Naive thymus-derived CD4-positive, alpha-beta T cell (primary cell): ENCODE measurements around the gene OTP. TPM values are rescaled to one million over a fixed set of nuclear protein-coding genes. Genes with fewer than 3 reads are reported as not detected.
"Not testable (repeated sequence)": the region's sequence is repeated elsewhere in the genome, so short reads cannot be mapped to it uniquely, and the experiment has no call there.

Source experiments
- ATAC-seq: fragments of 150-1000 bp; cut with Tn5 transposase; 2 replicates; pipeline ENCODE4 v1.10.0; 2021; ENCODE audit warnings: mild to moderate bottlenecking, moderate library complexity
- CTCF ChIA-PET: fragments of 350-600 bp; sonication (Branson Sonifier 250); formaldehyde crosslinking; loops from one replicate; lab custom pipeline; 2021; ENCODE audit warnings: antibody characterized with exemption; lab: Charles Lee
- POLR2A ChIA-PET: fragments of 350-600 bp; sonication (Branson Sonifier 250); formaldehyde crosslinking; loops from one replicate; lab custom pipeline; 2021; ENCODE audit warnings: antibody characterized with exemption, inconsistent platforms; lab: Charles Lee
- DNase-seq, 9 donors: peaks; one replicate each; pipeline versions ENCODE4 v3.0.0 to v3.0.0-alpha.2; 2020 to 2022; ENCODE audit warnings: mixed read lengths in 1 of 9
- H3K27ac ChIP-seq: one replicate; pipeline ENCODE4 v1.7.0; 2013; ENCODE audit warnings: mild to moderate bottlenecking, low read depth, low read length, moderate library complexity
- H3K27me3 ChIP-seq, 2 donors: one replicate each; pipeline ENCODE4 v1.7.0; 2013; ENCODE audit warnings: low read length in 2 of 2, mild to moderate bottlenecking in 2 of 2, moderate library complexity in 2 of 2; ENCODE audit not compliant: control insufficient read depth in 2 of 2, insufficient read depth in 2 of 2
- H3K36me3 ChIP-seq, 3 experiments: 1 replicate in 2 of 3; 2 replicates in 1 of 3; pipeline ENCODE4 v1.7.0; 2013; ENCODE audit warnings: low read length in 3 of 3, mild to moderate bottlenecking in 3 of 3, moderate library complexity in 1 of 3; ENCODE audit not compliant: insufficient read depth in 3 of 3, control insufficient read depth in 2 of 3
- H3K4me1 ChIP-seq, 2 donors: one replicate each; pipeline ENCODE4 v1.7.0; 2013; ENCODE audit warnings: low read length in 2 of 2, mild to moderate bottlenecking in 2 of 2, moderate library complexity in 1 of 2; ENCODE audit not compliant: control insufficient read depth in 2 of 2, insufficient read depth in 2 of 2
- H3K4me3 ChIP-seq: 2 replicates; pipeline ENCODE4 v1.7.0; 2013; ENCODE audit warnings: mild to moderate bottlenecking, low read length
- H3K9me3 ChIP-seq, 3 experiments: 1 replicate in 2 of 3; 2 replicates in 1 of 3; pipeline ENCODE4 v1.7.0; 2013; ENCODE audit warnings: low read length in 3 of 3; ENCODE audit not compliant: control insufficient read depth in 2 of 3
- H3K27ac Mint-ChIP-seq, 9 donors: one replicate each; pipeline ENCODE4 v1.8.0; 2020 to 2022; ENCODE audit warnings: mixed read lengths in 9 of 9, mild to moderate bottlenecking in 8 of 9, moderate library complexity in 5 of 9, inconsistent platforms in 2 of 9
- H3K27me3 Mint-ChIP-seq, 5 donors: one replicate each; pipeline ENCODE4 v1.8.0; 2021 to 2022; ENCODE audit warnings: mixed read lengths in 5 of 5, mild to moderate bottlenecking in 1 of 5
- H3K36me3 Mint-ChIP-seq, 5 donors: one replicate each; pipeline ENCODE4 v1.8.0; 2020 to 2022; ENCODE audit warnings: mixed read lengths in 5 of 5, mild to moderate bottlenecking in 3 of 5, inconsistent platforms in 1 of 5
- H3K4me1 Mint-ChIP-seq, 7 donors: one replicate each; pipeline ENCODE4 v1.8.0; 2020 to 2022; ENCODE audit warnings: mixed read lengths in 7 of 7, mild to moderate bottlenecking in 3 of 7, inconsistent platforms in 1 of 7
- H3K4me3 Mint-ChIP-seq, 10 donors: one replicate each; pipeline ENCODE4 v1.8.0; 2020 to 2022; ENCODE audit warnings: mild to moderate bottlenecking in 10 of 10, mixed read lengths in 10 of 10, moderate library complexity in 6 of 10, inconsistent platforms in 2 of 10
- H3K9me3 Mint-ChIP-seq, 11 donors: one replicate each; pipeline ENCODE4 v1.8.0; 2020 to 2022; ENCODE audit warnings: mixed read lengths in 11 of 11, mild to moderate bottlenecking in 4 of 11, inconsistent platforms in 1 of 11, moderate library complexity in 1 of 11
- intact Hi-C, 2 donors: fragments of 100-400 bp; cut with micrococcal nuclease; formaldehyde crosslinking; loops; one replicate each; pipeline ENCODE4 v1.15.1; 2023
- polyA plus RNA-seq, 2 donors: library from polyadenylated mRNA; unstranded; fragments of 300-500 nt; fragmentation: Illumina TruSeq; gene quantifications; one replicate each; pipeline ENCODE4 v1.2.3, GENCODE V29; 2021
- total RNA-seq, 6 experiments: library from RNA in 5 of 6; stranded (reverse) in 5 of 6; gene quantifications; 1 replicate in 5 of 6; 2 replicates in 1 of 6; pipeline ENCODE4 v1.2.3 and lab custom pipeline; 2021 to 2026

OTP gene
- total and polyA plus RNA-seq, 7 experiments from 2014 or later = not detected

- ATAC-seq (no peak), DNase-seq (no peak)
- peaks cover 0 to 8% (median 5%) of the 10 kb centered on the region in 11 donors for H3K9me3 Mint-ChIP-seq
- H3K36me3 Mint-ChIP-seq = no peaks in the 10 kb centered on the region
- intact Hi-C loops = no loop called here
- CTCF ChIA-PET = no interaction called here
- H3K4me1 Mint-ChIP-seq = no peaks in the 10 kb centered on the region
- H3K27me3 Mint-ChIP-seq = peaks cover 28 to 45% (median 40%) of the 10 kb centered on the region in 5 donors
- Histone ChIP-seq H3K27me3 (peaks cover 0 to 2% of the 10 kb centered on the region in 2 donors), H3K27ac (no peak overlapping the region), H3K36me3 (no peaks in the 10 kb centered on the region), H3K4me1 (no peaks in the 10 kb centered on the region), H3K9me3 (no peaks in the 10 kb centered on the region), H3K4me3 (no peak overlapping the region)
- no peak overlapping the region for H3K27ac Mint-ChIP-seq
- H3K4me3 Mint-ChIP-seq = no peak overlapping the region
- POLR2A ChIA-PET = no interaction called here
Measured at GRCh38 chr5:77616920-77617319, 21.6 kb downstream of the OTP start.

DNA sequence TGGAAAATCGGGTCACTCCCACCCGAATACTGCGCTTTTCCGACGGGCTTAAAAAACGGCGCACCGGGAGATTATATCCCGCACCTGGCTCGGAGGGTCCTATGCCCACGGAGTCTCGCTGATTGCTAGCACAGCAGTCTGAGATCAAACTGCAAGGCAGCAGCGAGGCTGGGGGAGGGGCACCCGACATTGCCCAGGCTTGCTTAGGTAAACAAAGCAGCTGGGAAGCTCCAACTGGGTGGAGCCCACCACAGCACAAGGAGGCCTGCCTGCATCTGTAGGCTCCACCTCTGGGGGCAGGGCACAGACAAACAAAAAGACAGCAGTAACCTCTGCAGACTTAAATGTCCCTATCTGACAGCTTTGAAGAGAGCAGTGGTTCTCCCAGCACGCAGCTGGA lies 29.6 kb downstream of the OTP start:
- CTCF ChIA-PET, DNase-seq, ATAC-seq, H3K9me3 ChIP-seq, H3K4me3 ChIP-seq, H3K4me3 Mint-ChIP-seq, H3K36me3 Mint-ChIP-seq, H3K36me3 ChIP-seq, H3K27ac Mint-ChIP-seq, intact Hi-C loops, POLR2A ChIA-PET, H3K27ac ChIP-seq, H3K4me1 ChIP-seq, H3K27me3 ChIP-seq, H3K4me1 Mint-ChIP-seq: not testable (repeated sequence)
- Mint-ChIP-seq H3K27me3 (peaks cover 18 to 52% (median 45%) of the 10 kb centered on the region in 5 donors), H3K9me3 (peaks cover 0 to 17% (median 7%) of the 10 kb centered on the region in 11 donors)

DNA sequence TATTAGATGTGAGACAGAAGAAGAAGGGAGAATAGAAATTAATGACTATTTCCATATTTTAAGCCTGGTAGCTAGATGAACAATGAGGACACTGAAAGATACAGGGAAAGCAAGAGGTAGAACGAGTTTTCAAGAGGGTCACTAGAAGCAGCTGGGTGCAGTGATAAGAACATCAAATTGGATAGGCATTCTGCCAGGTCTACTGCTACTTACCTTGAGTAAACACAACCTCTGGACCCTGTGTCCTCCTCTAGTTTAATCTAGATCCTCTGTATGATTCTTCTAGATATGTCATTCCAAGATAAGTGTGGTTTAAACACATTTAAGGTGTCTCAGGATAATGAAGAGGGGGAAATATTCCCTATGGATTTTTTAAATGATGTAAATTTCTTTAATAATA lies 31.2 kb downstream of the OTP start:
- no peaks in the 10 kb centered on the region for H3K4me1 Mint-ChIP-seq
- H3K4me3 ChIP-seq = no peak overlapping the region
- DNase-seq = no peak
- POLR2A ChIA-PET = no interaction called here
- no peak for ATAC-seq
- H3K4me3 Mint-ChIP-seq = no peak overlapping the region
- no peaks in the 10 kb centered on the region for H3K4me1 ChIP-seq
- peaks cover 0 to 4% (median 0%) of the 10 kb centered on the region in 5 donors for H3K36me3 Mint-ChIP-seq
- intact Hi-C loops = no loop called here
- H3K27ac Mint-ChIP-seq = no peak overlapping the region
- peaks cover 22 to 63% (median 57%) of the 10 kb centered on the region in 5 donors for H3K27me3 Mint-ChIP-seq
- H3K9me3 ChIP-seq = no peaks in the 10 kb centered on the region
- peaks cover 0 to 21% (median 7%) of the 10 kb centered on the region in 11 donors for H3K9me3 Mint-ChIP-seq
- no peaks in the 10 kb centered on the region for H3K36me3 ChIP-seq
- CTCF ChIA-PET = no interaction called here
- H3K27ac ChIP-seq = no peak overlapping the region
- H3K27me3 ChIP-seq = peaks cover 0 to 4% of the 10 kb centered on the region in 2 donors

DNA sequence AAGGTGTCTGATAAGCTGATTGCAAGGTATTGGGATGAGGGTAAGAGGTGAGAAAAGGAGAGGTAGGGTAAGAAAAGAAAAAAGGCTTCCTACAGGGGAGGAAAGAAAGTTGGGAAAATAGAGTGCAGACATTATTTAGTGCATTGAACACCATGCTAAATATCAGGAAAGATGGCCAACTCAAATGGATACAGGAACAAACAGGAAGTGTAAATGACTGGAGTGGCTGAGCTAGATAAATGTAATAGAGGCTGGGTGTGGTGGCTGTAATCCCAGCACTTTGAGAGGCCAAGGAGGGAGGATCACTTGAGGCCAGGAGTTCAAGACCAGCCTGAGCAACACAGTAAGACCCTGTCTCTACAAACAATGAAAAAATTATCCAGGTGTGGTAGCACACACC lies 32.2 kb downstream of the OTP start:
- H3K36me3 Mint-ChIP-seq = peaks cover 0 to 4% (median 0%) of the 10 kb centered on the region in 5 donors
- CTCF ChIA-PET = no interaction called here
- Histone ChIP-seq H3K4me1 (no peaks in the 10 kb centered on the region), H3K36me3 (no peaks in the 10 kb centered on the region), H3K4me3 (no peak overlapping the region), H3K9me3 (no peaks in the 10 kb centered on the region), H3K27me3 (peaks cover 0 to 4% of the 10 kb centered on the region in 2 donors), H3K27ac (no peak overlapping the region)
- POLR2A ChIA-PET = no interaction called here
- peaks cover 0 to 17% (median 5%) of the 10 kb centered on the region in 11 donors for H3K9me3 Mint-ChIP-seq
- H3K4me1 Mint-ChIP-seq = no peaks in the 10 kb centered on the region
- ATAC-seq (no peak), DNase-seq (no peak)
- H3K4me3 Mint-ChIP-seq = no peak overlapping the region
- intact Hi-C loops = no loop called here
- H3K27ac Mint-ChIP-seq = no peak overlapping the region
- H3K27me3 Mint-ChIP-seq = peaks cover 21 to 64% (median 59%) of the 10 kb centered on the region in 5 donors

GRCh38 chr5:77599679-77600078 lies 38.8 kb downstream of the OTP start:
- intact Hi-C loops = no loop called here
- Histone ChIP-seq H3K27ac (no peak overlapping the region), H3K9me3 (no peaks in the 10 kb centered on the region), H3K4me3 (no peak overlapping the region), H3K36me3 (no peaks in the 10 kb centered on the region), H3K27me3 (peaks cover 0 to 5% of the 10 kb centered on the region in 2 donors), H3K4me1 (no peaks in the 10 kb centered on the region)
- Mint-ChIP-seq H3K9me3 (peaks cover 0 to 8% (median 0%) of the 10 kb centered on the region in 11 donors), H3K36me3 (no peaks in the 10 kb centered on the region), H3K4me3 (no peak overlapping the region), H3K27me3 (peaks cover 13 to 60% (median 44%) of the 10 kb centered on the region in 5 donors), H3K4me1 (no peaks in the 10 kb centered on the region), H3K27ac (no peak overlapping the region)
- no peak for ATAC-seq
- no peak for DNase-seq
- POLR2A ChIA-PET = no interaction called here
- CTCF ChIA-PET = no interaction called here

DNA sequence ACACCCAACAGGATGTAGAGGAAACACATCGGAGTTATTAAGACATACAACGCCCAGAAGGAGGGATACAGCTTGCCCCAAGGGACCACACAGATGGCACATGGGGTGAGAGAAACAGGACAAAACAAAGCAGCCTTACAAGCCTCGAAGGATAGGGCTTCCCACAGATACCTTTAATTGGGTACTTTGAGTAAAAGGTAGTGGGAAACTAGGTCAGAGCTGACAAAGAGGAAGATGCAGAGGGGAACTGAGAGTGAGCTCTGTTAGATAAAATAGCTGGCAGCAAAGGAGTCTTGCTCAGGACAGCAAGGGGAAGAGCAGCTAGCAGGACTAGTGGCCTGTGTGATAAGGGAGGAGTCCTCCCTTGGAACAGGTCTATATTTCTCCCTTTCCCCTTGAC lies 48.2 kb downstream of the OTP start:
- peak; percentile 36 for ATAC-seq

DNA sequence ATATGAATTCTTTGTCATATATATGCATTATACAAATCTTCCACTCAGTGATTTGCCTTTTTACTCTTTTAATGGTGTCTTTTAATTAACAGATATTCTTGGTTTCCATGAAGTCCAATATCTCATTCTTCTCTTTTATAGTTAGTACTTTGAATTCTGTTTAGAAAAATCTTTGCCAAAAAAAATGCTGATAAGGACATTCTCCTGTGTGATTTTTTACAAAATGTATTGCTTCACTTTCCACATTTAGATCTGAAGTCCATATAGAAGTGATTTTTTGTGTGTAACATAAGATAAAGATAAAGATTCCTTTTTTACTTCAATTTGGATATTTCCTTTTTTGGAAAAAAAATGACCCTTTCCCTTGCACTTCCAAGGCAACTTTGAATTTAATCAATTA lies 50.3 kb downstream of the OTP start:
- CTCF ChIA-PET = no interaction called here
- POLR2A ChIA-PET = no interaction called here
- H3K4me1 Mint-ChIP-seq = no peaks in the 10 kb centered on the region
- Histone ChIP-seq H3K27me3 (peaks cover 0 to 3% of the 10 kb centered on the region in 2 donors), H3K9me3 (no peaks in the 10 kb centered on the region), H3K36me3 (no peaks in the 10 kb centered on the region), H3K4me3 (no peak overlapping the region), H3K27ac (no peak overlapping the region), H3K4me1 (no peaks in the 10 kb centered on the region)
- DNase-seq (no peak), ATAC-seq (no peak)
- H3K27ac Mint-ChIP-seq = no peak overlapping the region
- no peaks in the 10 kb centered on the region for H3K36me3 Mint-ChIP-seq
- H3K9me3 Mint-ChIP-seq = peaks cover 0 to 31% (median 9%) of the 10 kb centered on the region in 11 donors
- no peak overlapping the region for H3K4me3 Mint-ChIP-seq
- intact Hi-C loops = no loop called here
- peaks cover 14 to 57% (median 36%) of the 10 kb centered on the region in 5 donors for H3K27me3 Mint-ChIP-seq

More for the DNA sequence above, 48.2 kb downstream of the OTP start:
- Mint-ChIP-seq H3K36me3 (no peaks in the 10 kb centered on the region), H3K27me3 (peaks cover 5 to 60% (median 38%) of the 10 kb centered on the region in 5 donors), H3K9me3 (peaks cover 0 to 30% (median 9%) of the 10 kb centered on the region in 11 donors), H3K27ac (no peak overlapping the region), H3K4me3 (no peak overlapping the region), H3K4me1 (no peaks in the 10 kb centered on the region)
- POLR2A ChIA-PET = no interaction called here
- intact Hi-C loops = no loop called here
- H3K4me3 ChIP-seq = no peak overlapping the region
- no peak for DNase-seq
- H3K27ac ChIP-seq = no peak overlapping the region
- no peaks in the 10 kb centered on the region for H3K36me3 ChIP-seq
- no peaks in the 10 kb centered on the region for H3K4me1 ChIP-seq
- no peaks in the 10 kb centered on the region for H3K9me3 ChIP-seq
- CTCF ChIA-PET = no interaction called here
- H3K27me3 ChIP-seq = peaks cover 0 to 3% of the 10 kb centered on the region in 2 donors
